Ramos (cell line): ENCODE measurements around the gene PROX2.

Experiments
- in situ Hi-C: fragments of 300-500 bp; cut with MboI; formaldehyde crosslinking; loops from one replicate; pipeline ENCODE4 v1.14.3; 2022; ENCODE audit warnings: low sequenced_read_pairs; ENCODE audit not compliant: unreplicated experiment

The PROX2 gene

GRCh38 chr14:74853581-74853980 is 22.4 kb downstream of the PROX2 start:
- in situ Hi-C loops = no loop called here

DNA sequence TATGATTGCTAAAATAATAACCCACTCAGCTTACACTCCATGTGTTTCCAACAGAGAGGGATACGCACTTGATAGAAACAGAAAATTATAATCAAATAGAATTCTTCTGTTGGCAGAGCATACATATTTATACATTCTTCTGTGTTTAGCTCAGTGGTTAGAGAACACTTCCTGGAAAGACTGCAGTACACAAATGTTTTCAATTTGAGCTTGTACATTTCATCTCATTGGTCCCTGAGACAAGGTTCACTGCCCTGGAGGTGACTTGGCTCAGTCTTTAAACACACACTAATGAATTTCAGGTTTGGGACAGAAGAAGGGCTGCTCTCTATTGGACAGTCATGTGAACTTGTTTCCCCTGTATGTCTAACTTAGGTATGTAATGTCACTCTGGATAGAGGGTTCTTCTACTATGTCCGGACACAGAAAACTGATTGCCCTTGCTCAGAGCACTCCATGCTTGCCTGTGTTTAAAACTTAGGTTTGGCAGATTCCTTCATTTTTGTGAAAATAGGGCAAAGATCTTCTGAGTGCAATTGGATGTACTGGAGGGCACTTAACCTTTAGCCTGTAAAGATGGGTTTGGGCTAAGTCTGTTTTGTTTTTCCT is 22.9 kb downstream of the PROX2 start:
- in situ Hi-C loops = no loop called here

DNA sequence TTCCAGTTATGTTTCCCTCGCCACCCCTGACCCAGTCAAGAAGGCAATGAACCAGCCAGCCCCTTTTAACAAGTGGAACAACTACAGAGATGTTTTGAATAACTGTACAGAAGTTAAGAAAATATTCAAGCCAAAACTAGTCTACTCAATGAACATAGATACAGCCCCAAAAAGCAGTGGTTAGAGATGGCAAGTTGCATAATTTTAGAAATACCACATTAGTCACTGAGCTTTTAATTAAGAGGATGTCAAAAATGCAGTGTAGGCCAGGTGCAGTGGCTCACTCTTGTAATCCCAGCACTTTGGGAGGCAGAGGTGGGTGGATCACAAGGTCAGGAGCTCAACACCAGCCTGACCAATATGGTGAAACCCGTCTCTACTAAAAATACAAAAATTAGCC is 27.2 kb downstream of the PROX2 start:
- in situ Hi-C loops = no loop called here

DNA sequence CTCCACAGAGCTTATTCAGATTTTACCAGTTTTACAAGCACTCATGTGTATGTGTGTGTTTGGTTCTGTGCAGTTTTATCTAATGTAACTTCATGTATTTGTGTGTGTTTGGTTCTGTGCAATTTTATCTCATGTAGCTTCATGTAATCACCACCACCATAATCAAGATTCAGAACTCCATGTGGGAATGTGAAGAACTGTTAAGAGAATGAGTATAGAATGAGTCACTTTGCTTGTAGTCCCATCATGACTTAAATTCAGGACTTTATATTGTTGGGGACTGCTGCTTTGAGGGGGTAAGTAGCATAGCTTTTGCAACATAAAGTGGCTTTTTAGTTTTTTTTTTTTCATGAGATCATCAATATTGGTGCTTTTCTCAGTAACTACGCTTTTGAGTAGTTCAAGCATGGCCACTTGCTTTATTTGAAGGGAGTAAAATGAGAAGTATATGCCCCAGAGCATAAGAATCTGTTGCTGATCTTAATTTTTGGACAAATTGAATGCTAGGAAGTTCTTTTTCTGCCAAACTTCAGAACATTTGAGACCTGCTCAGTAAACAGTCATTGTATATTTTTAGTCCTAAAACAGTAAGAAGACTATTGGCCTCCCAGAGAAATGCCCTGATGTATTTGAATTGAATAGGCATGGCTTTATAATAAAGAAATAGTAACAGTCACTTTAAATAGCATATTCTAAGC is 28.8 kb downstream of the PROX2 start:
- in situ Hi-C loops = no loop called here

- in situ Hi-C loops = no loop called here
Observed at GRCh38 chr14:74846168-74846567, 29.8 kb downstream of the PROX2 start.

- in situ Hi-C loops = no loop called here
Observed at GRCh38 chr14:74843653-74844052, 32.3 kb downstream of the PROX2 start.

- in situ Hi-C loops = no loop called here
Observed at GRCh38 chr14:74841230-74842207, 34.4 kb downstream of the PROX2 start.

DNA sequence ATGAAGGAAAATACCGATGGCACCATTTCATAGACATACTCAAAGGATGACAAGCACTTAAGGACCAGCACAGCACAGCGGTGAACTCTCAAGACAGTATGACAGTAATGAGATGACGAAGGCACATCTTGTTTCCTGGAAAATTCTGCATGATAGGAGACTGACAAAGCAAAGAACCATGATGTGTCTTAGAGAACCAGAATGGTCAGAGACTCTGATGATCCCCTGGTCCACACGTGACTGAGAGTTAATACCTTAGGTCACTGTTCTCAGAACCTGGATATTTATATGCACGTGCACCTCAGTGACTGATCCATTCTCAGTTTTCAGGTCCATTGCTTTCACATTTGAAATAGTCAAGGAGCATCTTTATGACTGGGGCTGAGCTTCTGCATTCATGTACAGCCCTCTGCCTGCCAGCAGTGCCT is 35.3 kb downstream of the PROX2 start:
- in situ Hi-C loops = no loop called here

DNA sequence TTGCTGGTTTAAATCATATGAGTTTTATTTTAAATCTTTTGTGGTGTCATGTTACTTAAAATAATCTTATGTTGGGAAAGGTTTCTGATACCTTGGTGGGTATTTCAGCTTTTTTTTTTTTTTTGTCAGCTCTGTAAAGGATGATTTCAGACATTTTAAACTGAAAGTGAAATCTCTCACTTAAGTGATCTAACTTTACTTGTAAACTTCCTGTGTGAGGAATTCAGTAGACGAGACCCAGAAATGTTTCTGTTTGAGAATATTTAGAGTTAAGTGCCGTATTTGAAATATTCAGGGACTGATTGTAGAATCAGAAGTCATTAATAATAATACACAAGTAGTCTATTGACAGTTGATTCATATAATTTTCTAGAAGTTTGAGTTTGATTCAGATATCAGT is 37.8 kb downstream of the PROX2 start:
- in situ Hi-C loops = no loop called here

DNA sequence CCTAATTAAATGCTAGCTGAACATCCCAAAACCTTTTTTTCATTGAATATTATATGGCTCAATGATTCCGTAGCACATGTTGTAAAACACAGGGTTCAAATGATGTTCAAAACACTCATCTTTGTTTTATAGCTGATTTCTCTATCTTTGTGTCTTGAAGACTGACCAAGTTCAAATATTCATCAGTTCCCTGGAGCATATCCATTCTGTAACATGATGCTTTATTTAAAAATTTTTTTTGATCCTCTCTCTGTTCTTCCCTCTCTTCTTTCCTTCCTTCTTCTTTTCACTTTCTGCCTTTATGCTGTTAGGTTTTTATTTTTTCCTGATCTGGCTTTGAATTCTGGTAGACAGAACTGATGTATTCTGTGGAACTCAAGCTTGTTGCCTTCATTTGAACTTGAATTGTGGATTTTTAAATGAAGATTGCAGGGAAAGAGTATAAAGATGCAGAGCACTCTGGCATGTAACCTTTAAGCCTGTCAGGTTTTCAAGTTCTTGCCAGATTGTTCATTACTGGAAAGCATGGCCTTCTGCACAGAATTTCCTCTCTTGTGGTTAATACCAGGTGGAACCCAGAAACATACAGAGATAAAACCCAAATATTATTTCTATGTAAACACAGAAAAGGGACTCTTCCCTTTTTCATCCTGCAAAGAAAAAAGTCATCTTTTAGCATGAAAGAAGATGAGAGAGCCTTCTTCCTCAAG is 39.5 kb downstream of the PROX2 start:
- in situ Hi-C loops = no loop called here

DNA sequence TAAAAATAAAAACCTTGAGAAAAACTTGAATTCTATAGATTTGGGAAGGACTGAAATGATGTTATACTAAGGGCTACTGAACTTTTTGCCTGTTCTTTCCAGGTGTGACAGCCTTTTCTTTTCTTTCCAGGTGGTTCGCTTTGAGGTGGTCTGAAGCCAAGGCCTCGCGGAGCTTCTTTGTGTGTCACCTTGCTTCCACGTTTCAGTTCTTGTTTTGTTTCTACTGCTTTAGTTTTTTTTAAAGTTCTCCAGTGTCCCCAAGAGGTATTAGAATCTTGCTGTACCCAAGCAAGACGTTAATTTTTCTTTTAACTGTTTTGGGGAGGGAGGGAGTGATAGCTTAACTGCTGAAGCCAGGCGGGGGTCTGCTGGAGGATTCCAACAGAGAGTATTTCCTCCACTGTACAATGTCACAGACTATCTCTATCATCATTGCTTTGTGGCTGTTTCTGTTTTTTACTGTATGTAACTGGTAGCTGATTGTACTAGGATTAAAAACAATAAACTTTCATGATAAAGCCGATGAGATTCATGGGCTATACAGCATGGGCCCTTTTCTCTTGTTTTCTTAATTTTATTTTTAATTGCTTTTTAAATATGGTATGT is 40.2 kb downstream of the PROX2 start:
- in situ Hi-C loops = no loop called here

- in situ Hi-C loops = no loop called here
Observed at GRCh38 chr14:74834692-74835392, 41.1 kb downstream of the PROX2 start.

DNA sequence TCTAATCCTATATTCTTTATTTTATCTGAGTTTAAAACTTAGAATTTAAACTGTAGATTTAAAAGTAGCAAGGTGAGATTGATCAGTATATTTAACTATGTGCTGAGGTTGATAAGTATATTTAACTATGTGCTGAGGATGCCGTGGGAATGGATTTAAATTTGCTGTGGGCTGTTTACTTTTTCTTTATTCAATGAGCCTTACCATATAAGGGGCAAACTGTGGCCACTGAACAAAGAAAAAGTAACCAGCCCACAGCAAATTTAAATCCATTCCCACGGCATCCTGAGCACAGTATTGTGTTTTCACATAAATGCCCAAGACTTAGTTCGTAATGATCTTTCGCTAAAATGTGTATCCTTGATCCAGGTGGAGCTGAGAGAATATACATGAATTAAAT is 43.1 kb downstream of the PROX2 start:
- in situ Hi-C loops = no loop called here

DNA sequence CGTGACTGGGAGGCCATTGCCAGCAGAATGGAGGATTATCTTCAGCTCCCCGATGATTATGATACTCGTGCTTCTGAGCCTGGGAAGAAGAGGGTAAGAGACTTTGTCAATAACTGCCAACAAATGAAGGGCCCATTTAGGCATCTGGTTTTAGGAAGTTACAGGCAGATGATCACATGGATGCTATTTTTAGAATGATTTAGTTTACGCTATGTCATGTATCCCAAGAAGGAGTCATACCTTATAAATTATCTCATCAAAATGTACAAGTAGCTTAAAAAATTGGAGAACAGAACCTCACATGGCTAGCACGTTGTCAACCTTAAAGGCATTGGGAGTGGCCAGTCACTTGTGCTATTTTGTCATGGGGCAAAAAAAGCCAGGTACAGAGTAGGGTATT is 46.7 kb downstream of the PROX2 start:
- in situ Hi-C loops = no loop called here

DNA sequence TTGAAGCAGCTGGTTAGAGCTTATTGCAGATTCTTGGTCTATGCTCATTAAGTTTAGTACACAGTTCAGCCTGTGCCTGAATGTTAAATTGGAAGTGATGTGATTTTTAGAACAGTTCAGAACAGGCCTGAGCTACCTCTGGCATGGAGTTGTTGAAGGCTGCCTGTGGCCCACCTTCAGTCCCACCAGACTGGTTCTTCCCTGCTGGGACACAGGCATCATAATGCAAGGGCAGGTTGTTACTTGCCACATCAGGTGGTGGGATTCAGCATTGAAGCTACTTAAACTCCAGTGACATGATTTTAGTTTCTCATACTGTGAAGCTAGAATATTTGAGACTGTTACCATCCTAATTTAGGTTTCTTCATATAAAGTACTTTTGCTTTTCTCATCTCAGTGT is 49.4 kb downstream of the PROX2 start:
- in situ Hi-C loops = no loop called here
